Neural progenitor cell (in vitro differentiated cells): ENCODE data around the gene TYR. TPM values are rescaled to one million over a fixed set of nuclear protein-coding genes. Genes with fewer than 3 reads are reported as not detected.

Experiments used
- DNase-seq: peaks from one replicate; pipeline ENCODE4 v3.0.0-alpha.2; 2016; ENCODE audit warnings: low spot score
- H2AFZ ChIP-seq: fragments of 200-600 bp; sonication (generic); replicated peaks from 2 replicates; pipeline ENCODE4 v1.6.1; 2016; ENCODE audit warnings: antibody characterized with exemption
- H3F3A ChIP-seq: fragments of 200-600 bp; sonication (generic); 2 replicates; pipeline ENCODE4 v1.6.1; 2016; ENCODE audit warnings: antibody characterized with exemption, low read depth
- H3K27ac ChIP-seq: fragments of 200-600 bp; sonication (generic); 2 replicates; pipeline ENCODE4 v1.5.1; 2016; ENCODE audit warnings: mild to moderate bottlenecking
- H3K27me3 ChIP-seq: fragments of 200-600 bp; sonication (generic); 2 replicates; pipeline ENCODE4 v1.6.1; 2016; ENCODE audit warnings: mild to moderate bottlenecking, moderate library complexity
- H3K36me3 ChIP-seq: fragments of 200-600 bp; sonication (generic); 2 replicates; pipeline ENCODE4 v1.5.1; 2016
- H3K4me1 ChIP-seq: fragments of 200-600 bp; sonication (generic); 2 replicates; pipeline ENCODE4 v1.6.1; 2016; ENCODE audit warnings: mixed run types
- H3K4me2 ChIP-seq: fragments of 200-600 bp; sonication (generic); 2 replicates; pipeline ENCODE4 v1.6.1; 2016
- H3K4me3 ChIP-seq: fragments of 200-600 bp; sonication (generic); 2 replicates; pipeline ENCODE4 v1.5.1; 2016
- H3K79me2 ChIP-seq: fragments of 200-600 bp; sonication (generic); 2 replicates; pipeline ENCODE4 v1.6.1; 2016; ENCODE audit warnings: low read depth
- H3K9ac ChIP-seq: fragments of 200-600 bp; sonication (generic); 2 replicates; pipeline ENCODE4 v1.6.1; 2016
- H3K9me3 ChIP-seq: fragments of 200-600 bp; sonication (generic); 2 replicates; pipeline ENCODE4 v1.5.1; 2016; ENCODE audit warnings: low read depth
- H4K20me1 ChIP-seq: fragments of 200-600 bp; sonication (generic); 2 replicates; pipeline ENCODE4 v1.6.1; 2016; ENCODE audit warnings: low read depth
- H3K27ac Mint-ChIP-seq: 3 replicates; pipeline ENCODE4 v1.8.0; 2021; ENCODE audit warnings: mixed read lengths
- H3K27me3 Mint-ChIP-seq: 2 replicates; pipeline ENCODE4 v1.8.0; 2022; ENCODE audit warnings: low read depth, mild to moderate bottlenecking, inconsistent platforms, moderate library complexity, mixed read lengths; ENCODE audit not compliant: insufficient read depth
- H3K36me3 Mint-ChIP-seq: 3 replicates; pipeline ENCODE4 v1.8.0; 2021; ENCODE audit warnings: mixed read lengths
- H3K4me1 Mint-ChIP-seq: 3 replicates; pipeline ENCODE4 v1.8.0; 2021; ENCODE audit warnings: mixed read lengths
- H3K4me3 Mint-ChIP-seq: 3 replicates; pipeline ENCODE4 v1.8.0; 2021; ENCODE audit warnings: mild to moderate bottlenecking, moderate library complexity, mixed read lengths
- H3K9me3 Mint-ChIP-seq: 3 replicates; pipeline ENCODE4 v1.8.0; 2020; ENCODE audit warnings: mixed read lengths
- EZH2 ChIP-seq: fragments of 200-600 bp; sonication (generic); IDR thresholded peaks from 2 replicates; pipeline ENCODE4 v1.6.1; 2017; ENCODE audit warnings: antibody characterized with exemption, mild to moderate bottlenecking, moderate library complexity
- EZH2phosphoT487 ChIP-seq: fragments of 200-600 bp; sonication (generic); IDR thresholded peaks from 2 replicates; pipeline ENCODE4 v1.6.1; 2017; ENCODE audit warnings: antibody characterized with exemption
- total RNA-seq: library from RNA; depleted of rRNA; stranded (reverse); fragments of >200 nt; gene quantifications from 2 replicates; pipeline ENCODE4 v1.2.3, GENCODE V29; 2015; ENCODE audit warnings: low replicate concordance
- TF ChIP-seq, protein P1 (sequence below): fragments of 200-600 bp; sonication (generic); IDR thresholded peaks from 2 replicates; pipeline ENCODE4 v1.5.1; 2017; ENCODE audit warnings: antibody characterized with exemption, mild to moderate bottlenecking

The TYR gene
- total RNA-seq, 1 donor from 2014 or later = not detected

- TF ChIP-seq EZH2 (no peak), EZH2phosphoT487 (no peak)
- TF ChIP-seq, protein P1, sequence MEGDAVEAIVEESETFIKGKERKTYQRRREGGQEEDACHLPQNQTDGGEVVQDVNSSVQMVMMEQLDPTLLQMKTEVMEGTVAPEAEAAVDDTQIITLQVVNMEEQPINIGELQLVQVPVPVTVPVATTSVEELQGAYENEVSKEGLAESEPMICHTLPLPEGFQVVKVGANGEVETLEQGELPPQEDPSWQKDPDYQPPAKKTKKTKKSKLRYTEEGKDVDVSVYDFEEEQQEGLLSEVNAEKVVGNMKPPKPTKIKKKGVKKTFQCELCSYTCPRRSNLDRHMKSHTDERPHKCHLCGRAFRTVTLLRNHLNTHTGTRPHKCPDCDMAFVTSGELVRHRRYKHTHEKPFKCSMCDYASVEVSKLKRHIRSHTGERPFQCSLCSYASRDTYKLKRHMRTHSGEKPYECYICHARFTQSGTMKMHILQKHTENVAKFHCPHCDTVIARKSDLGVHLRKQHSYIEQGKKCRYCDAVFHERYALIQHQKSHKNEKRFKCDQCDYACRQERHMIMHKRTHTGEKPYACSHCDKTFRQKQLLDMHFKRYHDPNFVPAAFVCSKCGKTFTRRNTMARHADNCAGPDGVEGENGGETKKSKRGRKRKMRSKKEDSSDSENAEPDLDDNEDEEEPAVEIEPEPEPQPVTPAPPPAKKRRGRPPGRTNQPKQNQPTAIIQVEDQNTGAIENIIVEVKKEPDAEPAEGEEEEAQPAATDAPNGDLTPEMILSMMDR = no peak
- no peaks in the 10 kb centered on the region for H3K79me2 ChIP-seq
- H3K27me3 Mint-ChIP-seq = no peaks in the 10 kb centered on the region
- H3K36me3 Mint-ChIP-seq = no peaks in the 10 kb centered on the region
- H3K4me1 Mint-ChIP-seq = no peaks in the 10 kb centered on the region
- DNase-seq = no peak
- H2AFZ ChIP-seq = no peak overlapping the region
- H3K9ac ChIP-seq = no peak overlapping the region
- H3K4me2 ChIP-seq = no peak overlapping the region
- H3K9me3 ChIP-seq = no peaks in the 10 kb centered on the region
- no peaks in the 10 kb centered on the region for H3K9me3 Mint-ChIP-seq
- no peaks in the 10 kb centered on the region for H3K36me3 ChIP-seq
- no peaks in the 10 kb centered on the region for H3K27me3 ChIP-seq
- H3K4me1 ChIP-seq = no peaks in the 10 kb centered on the region
- H3K27ac Mint-ChIP-seq = no peak overlapping the region
- no peak overlapping the region for H3K4me3 Mint-ChIP-seq
- H3K27ac ChIP-seq = no peak overlapping the region
- no peak overlapping the region for H3K4me3 ChIP-seq
- no peaks in the 10 kb centered on the region for H3F3A ChIP-seq
- H4K20me1 ChIP-seq = no peaks in the 10 kb centered on the region
Observed at GRCh38 chr11:89161949-89162348, 15.7 kb upstream of the TYR start.

GRCh38 chr11:89163686-89164085 is 14.0 kb upstream of the TYR start:
- no peaks in the 10 kb centered on the region for H3K4me1 Mint-ChIP-seq
- H3K79me2 ChIP-seq = no peaks in the 10 kb centered on the region
- no peak overlapping the region for H3K27ac Mint-ChIP-seq
- no peak overlapping the region for H3K27ac ChIP-seq
- TF ChIP-seq EZH2 (no peak), EZH2phosphoT487 (no peak)
- TF ChIP-seq, protein P1 = no peak
- H3K4me3 ChIP-seq = no peak overlapping the region
- no peaks in the 10 kb centered on the region for H3K27me3 ChIP-seq
- H2AFZ ChIP-seq = no peak overlapping the region
- no peak for DNase-seq
- no peaks in the 10 kb centered on the region for H3K27me3 Mint-ChIP-seq
- H3K9me3 ChIP-seq = no peaks in the 10 kb centered on the region
- no peaks in the 10 kb centered on the region for H3K36me3 ChIP-seq
- H3K9me3 Mint-ChIP-seq = no peaks in the 10 kb centered on the region
- no peaks in the 10 kb centered on the region for H4K20me1 ChIP-seq
- H3K9ac ChIP-seq = no peak overlapping the region
- H3F3A ChIP-seq = no peaks in the 10 kb centered on the region
- H3K4me3 Mint-ChIP-seq = no peak overlapping the region
- no peaks in the 10 kb centered on the region for H3K4me1 ChIP-seq
- no peaks in the 10 kb centered on the region for H3K36me3 Mint-ChIP-seq
- H3K4me2 ChIP-seq = no peak overlapping the region

- DNase-seq = no peak
- H3K9me3 ChIP-seq = no peaks in the 10 kb centered on the region
- no peaks in the 10 kb centered on the region for H3K36me3 ChIP-seq
- H2AFZ ChIP-seq = no peak overlapping the region
- no peak overlapping the region for H3K4me3 ChIP-seq
- no peaks in the 10 kb centered on the region for H3K79me2 ChIP-seq
- H3K4me2 ChIP-seq = no peak overlapping the region
- no peak overlapping the region for H3K27ac ChIP-seq
- H3K27me3 Mint-ChIP-seq = no peaks in the 10 kb centered on the region
- H3K9ac ChIP-seq = no peak overlapping the region
- H3K4me1 Mint-ChIP-seq = no peaks in the 10 kb centered on the region
- H3K4me3 Mint-ChIP-seq = no peak overlapping the region
- no peaks in the 10 kb centered on the region for H3F3A ChIP-seq
- no peaks in the 10 kb centered on the region for H3K9me3 Mint-ChIP-seq
- no peaks in the 10 kb centered on the region for H3K27me3 ChIP-seq
- no peak overlapping the region for H3K27ac Mint-ChIP-seq
- no peaks in the 10 kb centered on the region for H4K20me1 ChIP-seq
- TF ChIP-seq, protein P1 = no peak
- TF ChIP-seq EZH2phosphoT487 = no peak
- TF ChIP-seq EZH2 = no peak
- H3K4me1 ChIP-seq = no peaks in the 10 kb centered on the region
- H3K36me3 Mint-ChIP-seq = no peaks in the 10 kb centered on the region
Observed at GRCh38 chr11:89168396-89168795, 9.3 kb upstream of the TYR start.
